Hepatocyte (in vitro differentiated cells): ENCODE results near the gene GRAMD1C. TPM values are rescaled to one million over a fixed set of nuclear protein-coding genes. Genes with fewer than 3 reads are reported as not detected.

Source experiments
- DNase-seq: peaks from one replicate; pipeline ENCODE4 v3.0.0-alpha.2; 2016; ENCODE audit warnings: low spot score
- H2AFZ ChIP-seq: fragments of 200-600 bp; sonication (generic); 2 replicates; pipeline ENCODE4 v1.6.0; 2016; ENCODE audit warnings: antibody characterized with exemption, mild to moderate bottlenecking
- H3K27ac ChIP-seq: fragments of 200-600 bp; sonication (generic); 2 replicates; pipeline ENCODE4 v1.5.1; 2016; ENCODE audit warnings: mild to moderate bottlenecking
- H3K27me3 ChIP-seq: fragments of 200-600 bp; sonication (generic); 2 replicates; pipeline ENCODE4 v1.6.1; 2016
- H3K36me3 ChIP-seq: fragments of 200-600 bp; sonication (generic); replicated peaks from 2 replicates; pipeline ENCODE4 v1.5.1; 2016; ENCODE audit warnings: low read depth; ENCODE audit not compliant: insufficient read depth
- H3K4me1 ChIP-seq: fragments of 200-600 bp; sonication (generic); 2 replicates; pipeline ENCODE4 v1.5.1; 2016; ENCODE audit warnings: mild to moderate bottlenecking, moderate library complexity; ENCODE audit not compliant: insufficient read depth
- H3K4me2 ChIP-seq: fragments of 200-600 bp; sonication (generic); 2 replicates; pipeline ENCODE4 v1.6.0; 2016
- H3K4me3 ChIP-seq: fragments of 200-600 bp; sonication (generic); 2 replicates; pipeline ENCODE4 v1.5.1; 2016; ENCODE audit warnings: mild to moderate bottlenecking
- H3K79me2 ChIP-seq: fragments of 200-600 bp; sonication (generic); 2 replicates; pipeline ENCODE4 v1.6.0; 2017; ENCODE audit warnings: mild to moderate bottlenecking
- H3K9me2 ChIP-seq: fragments of 200-600 bp; sonication (generic); replicated peaks from 2 replicates; pipeline ENCODE4 v1.6.0; 2017; ENCODE audit warnings: mild to moderate bottlenecking; ENCODE audit not compliant: insufficient read depth
- H3K9me3 ChIP-seq: fragments of 200-600 bp; sonication (generic); 2 replicates; pipeline ENCODE4 v1.5.1; 2016; ENCODE audit warnings: low read depth, mild to moderate bottlenecking
- H4K20me1 ChIP-seq: fragments of 200-600 bp; sonication (generic); 2 replicates; pipeline ENCODE4 v1.6.0; 2016; ENCODE audit warnings: mild to moderate bottlenecking; ENCODE audit not compliant: insufficient read depth, poor library complexity, severe bottlenecking
- EZH2 ChIP-seq: fragments of 200-600 bp; sonication (generic); IDR thresholded peaks from 2 replicates; pipeline ENCODE4 v1.6.1; 2016; ENCODE audit warnings: antibody characterized with exemption, mild to moderate bottlenecking, borderline replicate concordance
- EZH2phosphoT487 ChIP-seq: fragments of 200-600 bp; sonication (generic); IDR thresholded peaks from one replicate; pipeline ENCODE4 v1.6.1; 2018; ENCODE audit warnings: antibody characterized with exemption, mild to moderate bottlenecking, low read depth, moderate library complexity; ENCODE audit not compliant: unreplicated experiment, severe bottlenecking
- WGBS: methylation state at CpG from one replicate; pipeline ENCODE4 v1.1.6; 2016; ENCODE audit warnings: low lambda C conversion rate; ENCODE audit errors: missing lambda C conversion rate; 5-methylcytosine and 5-hydroxymethylcytosine counted together
- polyA plus RNA-seq: library from polyadenylated mRNA; unstranded; fragments of >200 nt; fragmentation: Nextera tagmentation; extraction: Ambion mirVana; gene quantifications from 2 replicates; pipeline ENCODE4 v1.2.1, GENCODE V29; 2016
- total RNA-seq: library from RNA; depleted of rRNA; stranded (reverse); fragments of >200 nt; gene quantifications from 2 replicates; pipeline ENCODE4 v1.2.3, GENCODE V29; 2014
- TF ChIP-seq, protein P1 (sequence below): fragments of 200-600 bp; sonication (generic); IDR thresholded peaks from 2 replicates; pipeline ENCODE4 v1.5.1; 2016; ENCODE audit warnings: antibody characterized with exemption, mild to moderate bottlenecking; ENCODE audit not compliant: poor library complexity

GRAMD1C gene
- total and polyA plus RNA-seq, 2 experiments from 2014 or later: 0.97 to 2.8 TPM

DNA sequence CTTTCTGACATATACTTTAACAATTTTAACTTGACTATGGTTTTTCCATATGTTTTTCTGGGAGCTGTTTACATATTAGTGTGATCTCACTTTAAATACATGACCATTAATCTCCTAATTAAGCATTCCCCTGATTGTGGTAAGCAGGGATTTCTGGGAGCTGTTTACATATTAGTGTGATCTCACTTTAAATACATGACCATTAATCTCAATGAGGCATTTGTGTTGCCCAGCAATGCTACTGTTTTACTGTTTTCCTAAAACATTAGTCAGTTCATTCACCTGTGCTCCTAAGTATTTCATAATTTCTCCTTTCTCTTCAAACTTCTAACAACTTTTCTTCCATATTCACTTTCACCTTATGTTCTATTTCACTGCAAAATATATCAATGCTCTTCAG lies 3.6 kb upstream of the GRAMD1C start:
- Histone ChIP-seq H3K9me3 (no peaks in the 10 kb centered on the region), H3K27ac (no peak overlapping the region), H3K4me3 (no peak overlapping the region), H3K4me2 (no peak overlapping the region), H3K9me2 (no peaks in the 10 kb centered on the region), H3K27me3 (no peaks in the 10 kb centered on the region), H3K79me2 (no peaks in the 10 kb centered on the region), H3K36me3 (no peaks in the 10 kb centered on the region), H2AFZ (no peak overlapping the region), H4K20me1 (no peaks in the 10 kb centered on the region), H3K4me1 (no peaks in the 10 kb centered on the region)
- no peak for DNase-seq
- no peak for TF ChIP-seq EZH2
- TF ChIP-seq, protein P1, sequence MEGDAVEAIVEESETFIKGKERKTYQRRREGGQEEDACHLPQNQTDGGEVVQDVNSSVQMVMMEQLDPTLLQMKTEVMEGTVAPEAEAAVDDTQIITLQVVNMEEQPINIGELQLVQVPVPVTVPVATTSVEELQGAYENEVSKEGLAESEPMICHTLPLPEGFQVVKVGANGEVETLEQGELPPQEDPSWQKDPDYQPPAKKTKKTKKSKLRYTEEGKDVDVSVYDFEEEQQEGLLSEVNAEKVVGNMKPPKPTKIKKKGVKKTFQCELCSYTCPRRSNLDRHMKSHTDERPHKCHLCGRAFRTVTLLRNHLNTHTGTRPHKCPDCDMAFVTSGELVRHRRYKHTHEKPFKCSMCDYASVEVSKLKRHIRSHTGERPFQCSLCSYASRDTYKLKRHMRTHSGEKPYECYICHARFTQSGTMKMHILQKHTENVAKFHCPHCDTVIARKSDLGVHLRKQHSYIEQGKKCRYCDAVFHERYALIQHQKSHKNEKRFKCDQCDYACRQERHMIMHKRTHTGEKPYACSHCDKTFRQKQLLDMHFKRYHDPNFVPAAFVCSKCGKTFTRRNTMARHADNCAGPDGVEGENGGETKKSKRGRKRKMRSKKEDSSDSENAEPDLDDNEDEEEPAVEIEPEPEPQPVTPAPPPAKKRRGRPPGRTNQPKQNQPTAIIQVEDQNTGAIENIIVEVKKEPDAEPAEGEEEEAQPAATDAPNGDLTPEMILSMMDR: no peak
- TF ChIP-seq EZH2phosphoT487: no peak

DNA sequence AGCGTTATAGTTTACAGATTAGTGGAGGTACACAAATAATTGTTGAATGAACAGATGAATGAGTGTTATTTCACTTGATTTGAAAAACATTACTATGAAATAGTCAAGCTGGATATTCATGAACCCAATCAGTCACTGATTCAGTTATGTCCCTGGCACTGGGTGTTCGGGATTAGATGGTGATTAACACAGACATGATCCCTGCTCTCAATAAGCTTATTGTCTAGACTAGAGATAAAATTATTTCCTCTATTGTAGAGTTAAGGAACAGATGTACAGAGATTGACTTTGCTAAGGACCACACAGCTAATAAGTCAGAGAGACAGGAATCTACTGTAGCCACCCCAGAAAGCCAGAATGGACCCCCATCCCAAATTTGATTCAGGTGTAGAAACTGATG lies 963 bp downstream of the GRAMD1C start:
- H3K4me1 ChIP-seq: no peaks in the 10 kb centered on the region
- H3K27me3 ChIP-seq: no peaks in the 10 kb centered on the region
- H2AFZ ChIP-seq: peak overlapping the region; percentile 93
- peak overlapping the region; percentile 92 for H3K4me2 ChIP-seq
- TF ChIP-seq EZH2phosphoT487: no peak
- no peak for TF ChIP-seq EZH2
- TF ChIP-seq, protein P1: no peak
- no peaks in the 10 kb centered on the region for H3K9me2 ChIP-seq
- WGBS: 83% methylated on average over 2 of the region's 2 CpGs
- no peaks in the 10 kb centered on the region for H3K36me3 ChIP-seq
- H3K9me3 ChIP-seq: no peaks in the 10 kb centered on the region
- peak overlapping the region; percentile 69 for H3K4me3 ChIP-seq
- H3K79me2 ChIP-seq: no peaks in the 10 kb centered on the region
- DNase-seq: no peak
- H3K27ac ChIP-seq: no peak overlapping the region
- H4K20me1 ChIP-seq: no peaks in the 10 kb centered on the region

DNA sequence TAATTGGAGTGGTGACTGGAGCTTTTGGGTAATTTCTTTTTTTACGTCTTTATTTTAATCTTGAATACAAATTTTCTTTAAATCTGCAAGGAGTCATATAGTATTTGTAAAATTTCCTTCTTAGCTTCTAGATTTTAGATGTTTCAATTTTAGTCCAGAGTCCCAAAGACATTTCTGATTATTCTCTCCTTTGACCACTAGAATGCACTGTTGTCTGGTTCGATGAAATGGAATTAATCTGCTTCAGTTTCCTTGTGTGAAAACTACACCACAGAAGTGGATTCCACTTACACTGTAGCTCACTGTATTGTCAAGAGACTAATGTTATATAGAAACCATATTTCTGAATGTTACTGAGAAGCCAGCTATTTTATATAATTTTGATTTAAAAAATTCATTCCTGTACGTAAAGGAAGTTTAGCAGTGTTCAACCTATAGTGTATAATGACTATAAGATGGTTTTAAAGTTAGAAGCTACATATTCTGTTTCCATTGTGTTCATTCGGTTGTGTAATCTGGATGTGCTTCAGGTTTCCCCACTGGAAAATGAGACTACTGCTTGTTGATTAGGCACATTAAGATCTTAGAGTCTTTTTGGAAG lies 6.1 kb downstream of the GRAMD1C start:
- no peaks in the 10 kb centered on the region for H3K27me3 ChIP-seq
- H3K27ac ChIP-seq: no peak overlapping the region
- H3K79me2 ChIP-seq: no peaks in the 10 kb centered on the region
- H4K20me1 ChIP-seq: no peaks in the 10 kb centered on the region
- peak; percentile 43 for DNase-seq
- no peaks in the 10 kb centered on the region for H3K9me2 ChIP-seq
- H3K9me3 ChIP-seq: no peaks in the 10 kb centered on the region
- TF ChIP-seq, protein P1: peak; percentile 80
- no peak for TF ChIP-seq EZH2phosphoT487
- no peaks in the 10 kb centered on the region for H3K36me3 ChIP-seq
- 62% methylated on average over 4 of the region's 4 CpGs for WGBS
- no peak overlapping the region for H3K4me2 ChIP-seq
- peaks cover 5% of the 10 kb centered on the region for H3K4me1 ChIP-seq
- no peak overlapping the region for H2AFZ ChIP-seq
- H3K4me3 ChIP-seq: no peak overlapping the region

DNA sequence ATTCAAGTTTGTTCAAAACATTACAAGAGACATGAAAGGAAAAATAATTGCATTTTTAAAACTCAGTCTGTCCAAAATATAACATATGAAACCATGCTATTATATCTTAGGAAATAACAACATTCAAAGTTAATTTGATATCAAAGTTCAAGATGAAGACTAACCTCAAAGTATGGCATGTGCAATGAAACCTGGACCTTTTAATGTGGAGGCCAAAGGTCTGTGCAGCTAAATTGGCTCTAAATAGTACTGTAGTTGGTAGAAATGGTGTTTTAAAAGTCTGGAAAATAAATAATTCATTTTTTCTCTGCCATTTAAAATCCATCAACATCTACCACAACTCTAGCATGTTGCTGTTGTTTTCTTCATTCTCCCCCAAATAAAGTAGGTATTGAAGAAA lies 8.7 kb downstream of the GRAMD1C start:
- DNase-seq: no peak
- H3K4me2 ChIP-seq: no peak overlapping the region

More for the DNA sequence above, 8.7 kb downstream of the GRAMD1C start:
- no peaks in the 10 kb centered on the region for H3K9me2 ChIP-seq
- TF ChIP-seq EZH2phosphoT487: no peak
- TF ChIP-seq, protein P1: no peak
- no peak for TF ChIP-seq EZH2
- H4K20me1 ChIP-seq: no peaks in the 10 kb centered on the region
- H3K27me3 ChIP-seq: no peaks in the 10 kb centered on the region
- H3K4me1 ChIP-seq: peaks cover 5% of the 10 kb centered on the region
- H2AFZ ChIP-seq: no peak overlapping the region
- H3K9me3 ChIP-seq: no peaks in the 10 kb centered on the region
- no peaks in the 10 kb centered on the region for H3K36me3 ChIP-seq
- no peak overlapping the region for H3K4me3 ChIP-seq
- no peaks in the 10 kb centered on the region for H3K79me2 ChIP-seq
- H3K27ac ChIP-seq: peak overlapping the region; percentile 63
